HG02763 (cell line): ENCODE results near the gene PRMT3.
"Not testable (repeated sequence)": the region's sequence is repeated elsewhere in the genome, so short reads cannot be mapped to it uniquely, and the experiment has no call there.

ENCODE experiments used
- ATAC-seq: cut with Tn5 transposase; IDR thresholded peaks from one replicate; pipeline ENCODE4 v1.9.1; 2021; ENCODE audit warnings: mild to moderate bottlenecking, moderate library complexity; ENCODE audit not compliant: unreplicated experiment

Gene PRMT3

DNA sequence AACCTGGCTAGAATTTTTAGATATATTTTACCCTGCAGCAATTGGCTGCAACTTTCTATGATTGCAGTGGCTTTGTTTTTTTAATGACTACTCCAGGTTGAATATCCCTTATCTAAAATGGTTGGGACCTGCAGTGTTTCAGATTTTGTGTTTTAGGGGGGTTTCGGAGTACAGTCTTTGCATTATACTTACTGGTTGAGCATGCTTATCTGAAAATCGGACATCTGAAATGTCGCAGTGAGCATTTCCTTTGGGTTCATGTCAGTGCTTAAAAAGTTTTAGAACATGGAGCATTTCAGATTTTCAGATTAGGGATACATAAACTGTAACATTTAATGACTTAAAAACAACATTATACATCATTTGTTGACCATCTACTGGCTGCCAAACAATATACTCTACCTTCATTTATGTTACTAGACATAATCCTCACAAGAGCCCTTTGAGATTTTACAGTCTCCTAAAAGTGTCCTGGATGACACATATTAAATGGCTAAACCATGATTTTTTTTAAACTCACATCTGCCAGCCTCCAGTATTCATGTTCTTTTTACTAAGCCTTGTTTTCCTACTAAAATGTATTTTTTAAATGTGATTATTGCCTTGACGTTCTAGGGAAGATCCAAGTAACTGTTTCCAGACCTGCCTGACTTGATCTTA, 66.3 kb downstream of the PRMT3 start:
- ATAC-seq, result no peak

- ATAC-seq, result no peak
These were observed 69.7 kb downstream of the PRMT3 start for GRCh38 chr11:20457001-20457799.

- no peak for ATAC-seq
These were observed 70.6 kb downstream of the PRMT3 start for GRCh38 chr11:20457934-20458680.

DNA sequence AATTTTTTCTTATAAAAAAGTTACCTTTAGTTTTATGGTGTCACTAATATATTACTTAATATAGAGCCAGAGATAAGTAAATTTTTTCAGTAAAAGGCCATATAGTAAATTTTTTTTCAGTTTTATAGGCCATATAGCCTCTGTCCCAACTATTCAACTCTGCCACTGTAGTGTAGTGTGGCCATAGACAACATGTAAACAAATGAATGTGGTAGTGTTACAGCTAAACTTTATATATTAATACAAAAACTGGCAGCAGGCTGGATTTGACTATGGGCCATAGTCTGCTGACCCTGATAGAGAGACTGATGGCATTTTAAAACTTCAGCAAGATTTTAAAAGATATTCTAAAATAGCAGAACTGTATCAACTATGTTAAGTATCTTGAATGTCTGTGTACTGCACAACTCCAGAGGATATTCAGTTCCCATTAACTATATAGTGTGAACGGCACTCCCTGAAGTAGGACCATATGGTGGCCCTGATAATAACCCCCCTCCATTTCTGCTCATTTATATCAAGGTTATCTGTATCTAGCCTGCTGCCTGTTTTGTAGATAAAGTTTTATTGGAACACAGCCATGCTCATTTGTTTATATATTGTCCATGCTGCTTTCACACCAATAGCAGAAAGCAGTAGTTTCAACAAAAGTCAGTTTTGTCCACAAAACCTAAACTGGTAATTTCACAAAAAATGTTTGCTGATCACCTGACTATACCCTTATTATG, 71.6 kb downstream of the PRMT3 start:
- ATAC-seq, result no peak

DNA sequence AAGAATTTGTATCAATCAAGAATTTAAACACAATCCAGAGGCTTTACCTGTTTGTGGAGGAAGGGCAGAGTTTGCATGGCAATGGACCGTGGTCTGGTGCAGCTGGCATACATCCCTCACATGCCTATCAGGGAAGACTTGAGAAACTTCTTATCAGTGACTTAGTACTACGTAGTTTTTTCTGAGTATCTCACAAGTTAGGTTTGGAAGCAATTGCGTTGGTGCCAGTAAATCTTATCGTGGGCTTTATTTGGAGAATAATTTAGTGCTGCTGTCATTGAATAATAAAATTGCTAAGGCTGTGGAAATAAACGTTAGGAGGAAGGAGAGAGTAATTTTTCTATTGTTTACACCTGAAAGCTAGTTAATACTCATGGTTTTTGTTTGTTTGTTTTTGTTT, 72.3 kb downstream of the PRMT3 start:
- ATAC-seq, result no peak

DNA sequence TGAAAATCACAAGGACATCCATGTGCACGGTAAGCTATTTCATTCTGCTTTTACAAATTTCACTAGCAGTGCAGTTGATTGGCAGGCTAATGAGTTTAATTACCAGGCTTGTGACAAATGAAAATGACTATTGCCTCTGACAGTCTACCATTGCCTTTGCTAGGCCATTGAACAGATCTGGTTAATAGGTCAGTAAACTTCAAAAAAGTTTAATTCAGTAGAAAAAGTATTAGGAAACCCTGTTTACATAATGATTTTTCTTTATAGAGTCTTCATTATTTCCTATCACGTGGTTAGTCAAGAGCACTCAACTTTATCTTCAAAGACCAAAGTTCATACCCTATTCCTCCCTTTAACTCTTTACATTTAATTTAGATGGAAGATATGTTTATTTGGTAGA, 77.0 kb downstream of the PRMT3 start:
- ATAC-seq, result no peak

DNA sequence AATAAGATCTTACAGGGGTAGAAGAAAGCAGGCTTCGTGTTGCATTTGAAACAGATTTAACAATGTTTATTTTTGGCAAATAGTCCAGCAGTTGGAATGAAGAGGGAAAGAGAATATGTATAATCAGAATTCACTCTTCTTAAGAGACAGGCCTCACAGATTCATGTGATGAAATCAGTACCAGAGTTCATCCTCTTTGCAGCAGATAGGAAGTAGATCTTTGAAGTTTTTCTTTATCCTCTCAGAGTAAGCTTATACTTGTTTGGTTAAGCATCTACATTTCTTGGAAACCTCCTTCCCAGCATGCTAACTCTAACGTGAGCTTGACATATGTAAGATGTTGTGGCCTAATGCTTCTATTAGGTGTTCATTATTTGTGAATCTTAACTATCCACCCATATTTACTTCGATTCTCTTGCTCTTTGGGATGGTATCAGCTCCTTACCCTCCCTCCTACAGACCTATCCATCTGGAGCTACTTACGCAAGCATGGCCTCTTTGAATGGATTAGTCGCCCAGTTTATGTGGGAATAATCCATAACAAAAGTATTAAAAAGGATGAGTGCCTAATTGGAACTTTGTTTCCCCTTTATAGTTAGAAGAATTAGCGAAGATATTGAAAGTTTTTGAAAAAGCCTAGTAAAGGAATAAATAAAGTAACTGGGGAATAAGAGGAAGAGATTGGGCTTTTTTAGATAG, 80.1 kb downstream of the PRMT3 start:
- ATAC-seq, result no peak

DNA sequence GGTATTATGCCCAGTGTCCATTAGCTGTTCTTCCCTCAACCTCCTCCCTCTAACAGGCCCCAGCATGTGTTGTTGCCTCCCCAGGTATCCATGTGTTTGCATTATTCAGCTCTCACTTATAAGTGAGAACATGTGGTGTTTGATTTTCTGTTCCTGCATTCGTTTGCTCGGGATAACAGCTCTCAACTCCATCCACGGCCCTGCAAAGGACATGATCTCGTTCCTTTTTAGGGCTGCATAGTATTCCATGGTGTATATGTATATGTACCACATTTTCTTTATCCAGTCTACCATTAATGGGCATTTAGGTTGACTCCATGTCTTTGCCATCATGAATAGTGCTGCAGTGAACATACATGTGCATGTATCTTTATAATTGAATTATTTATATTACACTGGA, 82.8 kb downstream of the PRMT3 start:
- ATAC-seq, result no peak

GRCh38 chr11:20471929-20472328, 84.4 kb downstream of the PRMT3 start:
- not testable (repeated sequence) for ATAC-seq

GRCh38 chr11:20474176-20474881, 86.8 kb downstream of the PRMT3 start:
- no peak for ATAC-seq

GRCh38 chr11:20474882-20475517, 87.5 kb downstream of the PRMT3 start:
- no peak for ATAC-seq

- ATAC-seq, result no peak
These were observed 90.0 kb downstream of the PRMT3 start for GRCh38 chr11:20477418-20478090.

DNA sequence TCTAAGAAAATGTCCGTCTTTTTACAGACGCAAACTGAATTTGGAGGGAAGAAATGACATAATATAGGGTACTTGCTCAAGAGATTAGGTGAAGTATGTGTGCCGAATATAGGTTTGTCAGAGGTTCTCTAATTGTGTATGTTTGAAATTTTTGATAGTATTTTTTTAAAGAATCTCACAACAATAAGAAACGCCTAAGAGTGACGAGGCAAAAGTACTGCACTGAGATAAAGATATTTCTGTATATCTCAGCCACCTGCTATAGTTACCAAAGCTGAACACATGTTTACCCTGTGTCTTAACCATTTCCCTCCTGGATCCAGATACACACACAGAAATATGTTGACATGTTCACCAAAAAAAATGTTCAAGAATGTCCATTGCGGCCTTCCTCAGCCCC, 92.0 kb downstream of the PRMT3 start:
- ATAC-seq, result no peak

DNA sequence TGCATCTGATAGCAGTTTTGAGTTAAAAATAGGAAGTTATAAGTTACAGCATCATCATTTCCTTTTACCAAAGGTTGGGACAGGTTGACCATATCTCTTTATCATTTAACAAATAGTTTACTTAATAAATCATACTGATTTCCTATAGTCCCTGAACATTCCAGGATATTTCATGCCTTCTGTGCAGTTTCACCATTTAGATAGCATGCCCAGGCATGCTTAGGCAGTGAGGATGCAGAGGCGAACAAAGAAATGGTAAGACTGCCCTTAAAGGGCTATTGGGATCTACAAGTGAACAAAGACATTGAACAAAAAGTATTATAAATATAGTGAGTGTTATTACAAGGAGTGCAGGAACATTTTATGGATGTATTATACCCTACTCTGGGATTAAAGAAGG, 96.4 kb downstream of the PRMT3 start:
- no peak for ATAC-seq

- ATAC-seq, result not testable (repeated sequence)
These were observed 96.9 kb downstream of the PRMT3 start for GRCh38 chr11:20484416-20484815.

DNA sequence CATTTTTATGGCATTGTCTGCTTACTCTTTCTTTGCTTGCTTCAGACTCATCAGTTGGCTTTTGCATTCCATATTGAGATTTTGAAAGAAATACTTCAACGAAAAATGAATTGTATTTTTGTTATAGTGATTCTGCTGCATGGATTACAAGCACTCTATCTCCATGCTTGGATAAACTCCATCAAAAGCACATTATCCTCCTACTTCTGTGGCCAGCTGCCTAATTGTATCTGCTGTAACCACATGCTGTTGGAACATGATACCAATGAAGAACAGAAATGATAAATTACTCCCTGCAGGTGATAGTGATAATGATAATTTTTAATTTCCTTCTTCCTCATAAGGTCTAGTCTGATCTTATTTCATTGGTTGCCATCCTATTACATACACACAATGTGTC, 100.8 kb downstream of the PRMT3 start:
- no peak for ATAC-seq

GRCh38 chr11:20489948-20490347, 102.4 kb downstream of the PRMT3 start:
- peak; percentile 79 for ATAC-seq

- ATAC-seq, result no peak
These were observed 105.8 kb downstream of the PRMT3 start for GRCh38 chr11:20493340-20493739.
